SU-DHL-6 (cell line): Measurements from ENCODE around the gene LOXL4.

ENCODE experiments used
- CTCF ChIP-seq: fragments of 200-600 bp; sonication (generic); IDR thresholded peaks from one replicate; pipeline ENCODE4 v1.5.1; 2017; ENCODE audit warnings: antibody characterized with exemption, mild to moderate bottlenecking, low read length, moderate library complexity; ENCODE audit not compliant: insufficient read depth, poor library complexity, severe bottlenecking
- EZH2phosphoT487 ChIP-seq: fragments of 200-600 bp; sonication (generic), shearing (Covaris generic); conservative IDR thresholded peaks from 2 replicates; pipeline ENCODE4 v1.6.1; 2018; ENCODE audit warnings: mild to moderate bottlenecking, antibody characterized with exemption, low read length, moderate library complexity, mixed read lengths

- TF ChIP-seq CTCF = no peak
- TF ChIP-seq EZH2phosphoT487 = no peak
Measured at GRCh38 chr10:98259606-98260315, 8.2 kb downstream of the LOXL4 start.
